ENCODE data around the gene LCA5L.
A peak's percentile ranks its signal among the peaks of the same experiment; 100 is the strongest.

Gene LCA5L

DNA sequence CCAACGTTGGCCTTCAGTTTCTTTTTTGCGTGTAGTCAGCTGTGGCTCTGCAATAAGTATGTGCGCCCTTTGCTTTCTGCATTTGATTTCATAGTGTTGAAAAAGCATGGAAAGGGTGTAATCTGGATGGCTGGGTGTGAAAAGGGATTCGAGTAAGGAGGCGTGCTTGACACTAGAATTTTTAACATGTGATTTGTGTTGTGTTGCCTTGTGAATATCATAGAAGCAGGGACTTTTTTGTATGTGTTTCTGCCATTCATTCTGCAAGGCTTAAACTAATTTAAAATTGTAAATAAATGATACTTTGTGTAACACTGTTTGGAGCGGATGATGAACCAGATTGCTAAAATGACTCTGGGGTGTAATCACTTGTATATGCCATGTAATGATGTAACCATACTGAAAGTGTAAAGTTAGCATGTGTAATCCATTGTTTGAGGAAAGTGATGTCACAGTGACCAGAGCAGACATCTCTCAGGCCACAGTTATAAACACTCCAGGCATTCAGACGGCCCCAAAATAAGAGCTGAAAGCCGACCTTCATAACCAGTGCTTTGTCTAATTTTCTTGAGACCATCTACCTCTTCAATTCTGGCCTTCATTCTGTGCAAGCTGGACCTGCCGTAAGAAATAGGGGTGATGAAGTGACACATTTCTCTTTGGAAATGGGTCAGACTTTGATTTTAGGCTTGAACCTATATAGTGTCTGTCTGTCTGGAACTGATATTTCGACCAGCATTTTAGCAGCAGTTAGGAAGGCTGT is 6.8 kb upstream of the LCA5L start:
- H3K4me3 ChIP-seq (ENCODE audit: low read depth, low read length): no peak overlapping the region

DNA sequence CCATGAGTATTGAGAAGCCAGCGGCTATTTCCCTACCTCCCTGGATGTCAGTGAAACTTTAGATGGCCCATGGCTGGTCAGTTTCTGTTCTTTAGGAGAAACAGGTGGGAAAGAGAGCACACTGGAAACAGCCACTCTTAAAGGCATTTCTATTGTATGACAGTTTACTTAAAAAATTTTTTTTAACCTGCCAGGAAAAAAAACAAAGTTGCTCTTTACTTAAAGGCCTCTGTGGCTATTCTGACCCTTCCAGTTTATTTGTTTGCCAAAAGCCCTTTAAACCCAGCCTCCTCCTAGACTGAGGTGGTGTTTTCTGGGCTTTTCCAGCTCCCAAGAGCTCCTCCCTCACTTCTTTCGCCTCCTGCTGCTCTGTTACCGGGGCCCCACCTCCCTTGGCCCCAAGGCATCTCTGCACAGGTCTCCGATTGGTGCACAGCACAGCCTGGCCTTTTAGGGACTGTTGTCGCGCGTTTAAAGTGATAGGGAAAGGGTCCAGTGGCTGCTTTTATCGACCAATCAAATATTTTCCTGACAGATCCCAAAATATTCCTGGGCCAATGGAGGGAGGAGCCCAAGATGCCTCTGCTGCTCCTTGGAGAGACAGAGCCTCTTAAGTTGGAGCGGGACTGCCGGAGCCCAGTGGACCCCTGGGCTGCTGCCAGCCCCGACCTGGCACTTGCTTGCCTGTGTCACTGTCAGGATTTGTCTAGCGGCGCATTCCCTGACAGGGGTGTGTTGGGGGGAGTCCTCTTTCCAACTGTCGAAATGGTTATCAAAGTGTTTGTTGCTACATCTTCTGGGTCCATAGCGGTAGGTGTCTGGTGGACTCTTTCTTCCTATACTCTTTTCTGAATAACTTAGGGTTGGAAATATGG is 6.0 kb upstream of the LCA5L start, which contains the start of gene SH3BGR:
Gene SH3BGR, plus strand, starts transcription at position 639 of the 875 bp plus-strand sequence. Its CDS starts 127 bp downstream, at position 766.
- H3K4me3 ChIP-seq (ENCODE audit: low read depth, low read length): no peak within 1 kb of the TSS
- TF ChIP-seq, protein P1, sequence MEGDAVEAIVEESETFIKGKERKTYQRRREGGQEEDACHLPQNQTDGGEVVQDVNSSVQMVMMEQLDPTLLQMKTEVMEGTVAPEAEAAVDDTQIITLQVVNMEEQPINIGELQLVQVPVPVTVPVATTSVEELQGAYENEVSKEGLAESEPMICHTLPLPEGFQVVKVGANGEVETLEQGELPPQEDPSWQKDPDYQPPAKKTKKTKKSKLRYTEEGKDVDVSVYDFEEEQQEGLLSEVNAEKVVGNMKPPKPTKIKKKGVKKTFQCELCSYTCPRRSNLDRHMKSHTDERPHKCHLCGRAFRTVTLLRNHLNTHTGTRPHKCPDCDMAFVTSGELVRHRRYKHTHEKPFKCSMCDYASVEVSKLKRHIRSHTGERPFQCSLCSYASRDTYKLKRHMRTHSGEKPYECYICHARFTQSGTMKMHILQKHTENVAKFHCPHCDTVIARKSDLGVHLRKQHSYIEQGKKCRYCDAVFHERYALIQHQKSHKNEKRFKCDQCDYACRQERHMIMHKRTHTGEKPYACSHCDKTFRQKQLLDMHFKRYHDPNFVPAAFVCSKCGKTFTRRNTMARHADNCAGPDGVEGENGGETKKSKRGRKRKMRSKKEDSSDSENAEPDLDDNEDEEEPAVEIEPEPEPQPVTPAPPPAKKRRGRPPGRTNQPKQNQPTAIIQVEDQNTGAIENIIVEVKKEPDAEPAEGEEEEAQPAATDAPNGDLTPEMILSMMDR (IDR thresholded peaks at IDR 0.05; ENCODE audit: borderline replicate concordance, insufficient read depth, low read depth, low read length): no peak

More for the DNA sequence above, 6.8 kb upstream of the LCA5L start:
- TF ChIP-seq, protein P1 (IDR thresholded peaks at IDR 0.05; ENCODE audit: borderline replicate concordance, insufficient read depth, low read depth, low read length): no peak

DNA sequence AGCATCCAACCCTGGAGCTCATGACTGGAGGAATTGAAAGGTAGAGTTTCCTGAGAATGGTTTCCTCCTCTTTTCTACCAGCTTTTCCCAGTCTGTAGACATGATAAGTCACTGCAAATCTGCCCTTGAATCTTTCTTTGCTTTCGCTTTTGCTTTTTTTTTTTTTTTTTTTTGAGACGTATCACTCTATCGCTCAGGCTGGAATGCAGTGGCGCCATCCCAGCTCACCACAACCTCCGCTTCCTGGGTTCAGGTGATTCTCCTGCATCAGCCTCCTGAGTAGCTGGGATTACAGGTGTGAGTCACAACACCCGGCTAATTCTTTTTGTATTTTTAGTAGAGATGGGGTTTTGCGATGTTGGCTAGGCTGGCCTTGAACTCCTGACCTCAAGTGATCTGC is 1.7 kb upstream of the LCA5L start:
- TF ChIP-seq, protein P1 (IDR thresholded peaks at IDR 0.05; ENCODE audit: borderline replicate concordance, insufficient read depth, low read depth, low read length): no peak
- no peak overlapping the region for H3K4me3 ChIP-seq (ENCODE audit: low read depth, low read length)

DNA sequence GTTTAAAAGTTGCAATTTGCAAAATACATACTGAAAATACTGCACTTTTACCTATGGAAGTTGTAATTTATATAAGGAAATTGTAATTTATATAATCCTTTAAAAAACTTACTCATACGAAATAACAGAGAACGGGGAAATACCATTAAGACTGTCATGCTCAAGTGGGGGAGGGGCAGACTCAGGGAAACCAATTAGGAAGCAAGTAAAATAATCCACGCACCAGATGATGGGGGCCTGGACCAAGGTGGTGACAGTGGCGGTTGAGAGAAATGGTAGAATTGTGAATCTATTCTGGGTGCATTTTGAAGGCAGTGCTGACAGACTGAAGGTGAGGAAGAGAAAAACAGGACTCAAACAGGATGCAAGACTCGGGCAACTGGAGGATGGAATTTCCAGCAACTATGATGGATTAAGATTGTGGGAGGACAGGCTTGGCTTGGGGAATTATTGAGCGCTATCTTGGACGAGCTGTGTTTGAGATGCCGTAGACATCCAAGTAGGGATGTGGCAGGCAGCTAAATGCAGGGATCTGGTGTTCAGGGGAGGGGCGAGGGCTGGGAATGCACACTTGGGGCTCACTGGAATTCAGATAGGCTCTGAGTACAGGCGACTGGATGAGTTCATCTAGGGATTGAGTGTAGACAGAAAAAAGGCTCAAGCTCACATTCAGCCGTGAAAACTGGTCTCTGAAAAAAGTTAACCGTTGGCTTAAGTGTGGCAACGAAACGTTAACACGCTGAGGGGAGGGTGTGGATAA is 977 bp downstream of the LCA5L start:
- peak overlapping the region; percentile 84 for H3K4me3 ChIP-seq (ENCODE audit: low read depth, low read length)
- TF ChIP-seq, protein P1 (IDR thresholded peaks at IDR 0.05; ENCODE audit: borderline replicate concordance, insufficient read depth, low read depth, low read length): no peak

DNA sequence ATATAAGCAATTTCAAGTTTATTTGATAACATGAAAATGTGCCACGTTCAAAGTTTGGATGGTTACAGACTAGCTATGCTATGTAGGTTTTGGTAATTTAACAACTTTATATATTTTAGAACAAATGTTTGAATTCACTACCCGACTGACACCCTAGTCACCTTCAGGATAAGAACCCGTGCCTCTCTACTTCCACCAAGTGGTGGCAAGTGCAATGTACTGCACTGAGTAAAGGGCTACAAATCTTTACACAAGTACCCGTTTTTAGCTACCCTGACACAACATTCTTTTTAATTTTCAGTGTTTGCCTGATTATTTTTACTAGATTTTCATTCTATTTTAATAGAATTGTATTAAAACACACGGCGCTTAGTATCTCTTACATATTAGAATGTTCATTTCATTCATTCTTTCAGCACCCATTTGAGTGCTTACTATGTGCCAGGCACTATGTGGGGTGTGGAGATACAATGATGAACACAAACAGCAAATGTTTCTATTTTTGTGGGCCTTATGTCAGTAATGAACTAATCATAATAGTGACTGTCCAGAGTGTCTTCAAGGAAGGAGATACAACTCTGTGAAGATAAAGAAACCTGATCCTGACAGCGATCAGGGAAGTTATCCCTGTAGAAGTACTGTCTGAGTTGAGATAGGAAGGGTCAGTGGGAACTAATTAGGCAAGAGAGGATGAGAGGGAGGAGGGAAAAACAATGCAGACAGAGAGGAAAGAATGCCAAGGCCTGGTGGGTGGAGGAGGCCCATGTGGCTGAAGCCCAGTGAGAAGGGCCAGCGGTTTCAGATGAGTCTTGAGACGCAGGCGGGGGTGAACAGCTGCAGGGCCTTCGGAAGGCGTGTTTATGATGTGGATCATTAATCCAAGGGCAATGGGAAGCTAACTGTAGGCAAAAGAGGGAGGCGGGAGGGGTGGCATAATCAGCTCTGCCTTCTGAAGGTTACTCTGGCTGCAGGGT is 3.8 kb downstream of the LCA5L start:
- no peak overlapping the region for H3K4me3 ChIP-seq (ENCODE audit: low read depth, low read length)
- TF ChIP-seq, protein P1 (IDR thresholded peaks at IDR 0.05; ENCODE audit: borderline replicate concordance, insufficient read depth, low read depth, low read length): peak; percentile 72; the same call in 1 of the 2 replicates

DNA sequence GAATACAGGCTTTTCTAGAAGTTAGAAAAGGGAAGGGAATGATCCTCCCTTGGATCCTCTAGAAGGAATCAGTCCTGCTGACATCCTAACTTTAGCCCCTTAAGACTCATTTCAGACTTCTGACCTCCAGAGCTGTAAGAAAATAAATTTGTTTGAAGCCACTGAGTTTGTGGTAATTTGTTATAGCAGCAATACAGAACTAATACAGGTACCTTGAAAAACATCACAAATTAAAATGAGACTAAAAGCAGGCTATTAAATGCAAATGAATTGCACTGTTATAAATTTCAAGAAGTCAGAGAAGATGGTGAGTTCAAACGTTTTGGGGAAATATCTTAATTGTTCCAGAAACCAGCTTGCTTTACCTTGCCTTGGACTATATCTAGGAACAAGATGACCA is 6.3 kb downstream of the LCA5L start:
- TF ChIP-seq, protein P1 (IDR thresholded peaks at IDR 0.05; ENCODE audit: borderline replicate concordance, insufficient read depth, low read depth, low read length): no peak
- no peak overlapping the region for H3K4me3 ChIP-seq (ENCODE audit: low read depth, low read length)
